SU-DHL-6 (cell line): ENCODE measurements around the gene SUPT6H.

Source experiments
- H2AFZ ChIP-seq: fragments of 200-600 bp; sonication (generic); 2 replicates; pipeline ENCODE4 v1.6.1; 2014; ENCODE audit warnings: low read depth, mild to moderate bottlenecking, moderate library complexity, mixed read lengths, antibody characterized with exemption, low read length; ENCODE audit not compliant: severe bottlenecking
- H3F3A ChIP-seq: fragments of 200-600 bp; shearing (Covaris generic); 2 replicates; pipeline ENCODE4 v1.6.0; 2016; ENCODE audit warnings: antibody characterized with exemption, mild to moderate bottlenecking; ENCODE audit not compliant: insufficient read depth
- H3K27ac ChIP-seq: fragments of 200-600 bp; sonication (generic); 2 replicates; pipeline ENCODE4 v1.5.1; 2016; ENCODE audit warnings: low read depth, mild to moderate bottlenecking, low read length, moderate library complexity, mixed read lengths
- H3K27me3 ChIP-seq: fragments of 200-600 bp; sonication (generic), shearing (Covaris generic); 2 replicates; pipeline ENCODE4 v1.6.0; 2014; ENCODE audit warnings: mild to moderate bottlenecking, low read length
- H3K36me3 ChIP-seq: fragments of 200-600 bp; sonication (generic); 2 replicates; pipeline ENCODE4 v1.6.1; 2014; ENCODE audit warnings: mild to moderate bottlenecking, low read length, mixed read lengths
- H3K4me2 ChIP-seq: fragments of 300-600, 200-600 bp; shearing (Covaris generic), sonication (generic); 2 replicates; pipeline ENCODE4 v1.6.0; 2014; ENCODE audit warnings: low read length, low read depth, mild to moderate bottlenecking; ENCODE audit not compliant: poor library complexity, severe bottlenecking
- H3K4me3 ChIP-seq: fragments of 200-600 bp; sonication (generic); 2 replicates; pipeline ENCODE4 v1.5.1; 2014; ENCODE audit warnings: antibody characterized with exemption, low read length, mild to moderate bottlenecking, mixed read lengths; ENCODE audit not compliant: insufficient read depth, poor library complexity, severe bottlenecking
- H3K79me2 ChIP-seq: fragments of 200-600 bp; sonication (generic); 2 replicates; pipeline ENCODE4 v1.6.1; 2014; ENCODE audit warnings: mild to moderate bottlenecking, low read length, moderate library complexity; ENCODE audit not compliant: insufficient read depth
- H3K9ac ChIP-seq: fragments of 200-600 bp; sonication (generic); 2 replicates; pipeline ENCODE4 v1.7.0; 2014; ENCODE audit warnings: mild to moderate bottlenecking, low read length
- H3K9me2 ChIP-seq: fragments of 200-600 bp; sonication (generic); replicated peaks from 2 replicates; pipeline ENCODE4 v1.6.1; 2014; ENCODE audit warnings: low read length; ENCODE audit not compliant: insufficient read depth
- H3K9me3 ChIP-seq: fragments of 200-600 bp; sonication (generic); 2 replicates; pipeline ENCODE4 v1.6.1; 2014; ENCODE audit warnings: low read length, mixed read lengths; ENCODE audit not compliant: insufficient read depth
- H4K20me1 ChIP-seq: fragments of 200-600 bp; sonication (generic); 2 replicates; pipeline ENCODE4 v1.6.1; 2014; ENCODE audit warnings: low read depth, mild to moderate bottlenecking, antibody characterized with exemption, low read length, moderate library complexity, mixed read lengths
- CTCF ChIP-seq: fragments of 200-600 bp; sonication (generic); IDR thresholded peaks from one replicate; pipeline ENCODE4 v1.5.1; 2017; ENCODE audit warnings: antibody characterized with exemption, mild to moderate bottlenecking, low read length, moderate library complexity; ENCODE audit not compliant: insufficient read depth, poor library complexity, severe bottlenecking
- EZH2phosphoT487 ChIP-seq: fragments of 200-600 bp; sonication (generic), shearing (Covaris generic); conservative IDR thresholded peaks from 2 replicates; pipeline ENCODE4 v1.6.1; 2018; ENCODE audit warnings: mild to moderate bottlenecking, antibody characterized with exemption, low read length, moderate library complexity, mixed read lengths

SUPT6H gene

GRCh38 chr17:28689011-28689410, 27.0 kb downstream of the SUPT6H start:
- H3K9ac ChIP-seq, result no peak overlapping the region
- no peak overlapping the region for H3K4me2 ChIP-seq
- H3K36me3 ChIP-seq, result peaks cover 38% of the 10 kb centered on the region
- TF ChIP-seq CTCF, result no peak
- no peak for TF ChIP-seq EZH2phosphoT487
- no peaks in the 10 kb centered on the region for H4K20me1 ChIP-seq
- no peaks in the 10 kb centered on the region for H3K79me2 ChIP-seq
- no peaks in the 10 kb centered on the region for H3K27me3 ChIP-seq
- H3F3A ChIP-seq, result no peaks in the 10 kb centered on the region
- no peak overlapping the region for H3K27ac ChIP-seq
- H2AFZ ChIP-seq, result no peak overlapping the region
- H3K4me3 ChIP-seq, result no peak overlapping the region
- no peaks in the 10 kb centered on the region for H3K9me2 ChIP-seq
- H3K9me3 ChIP-seq, result no peaks in the 10 kb centered on the region

GRCh38 chr17:28693869-28694268, 31.9 kb downstream of the SUPT6H start:
- Histone ChIP-seq H3F3A (no peaks in the 10 kb centered on the region), H3K9me2 (no peaks in the 10 kb centered on the region), H3K9ac (no peak overlapping the region), H3K27me3 (no peaks in the 10 kb centered on the region), H3K27ac (no peak overlapping the region), H2AFZ (no peak overlapping the region), H4K20me1 (no peaks in the 10 kb centered on the region), H3K4me2 (no peak overlapping the region), H3K9me3 (no peaks in the 10 kb centered on the region), H3K79me2 (no peaks in the 10 kb centered on the region), H3K36me3 (peaks cover 14% of the 10 kb centered on the region), H3K4me3 (no peak overlapping the region)
- TF ChIP-seq CTCF (no peak), EZH2phosphoT487 (no peak)

GRCh38 chr17:28698253-28698941, 36.4 kb downstream of the SUPT6H start:
- no peak overlapping the region for H3K27ac ChIP-seq
- no peaks in the 10 kb centered on the region for H3K9me2 ChIP-seq
- H3K36me3 ChIP-seq, result peaks cover 3% of the 10 kb centered on the region; the same call in 1 of the 2 replicates
- H2AFZ ChIP-seq, result no peak overlapping the region
- no peak overlapping the region for H3K9ac ChIP-seq
- no peaks in the 10 kb centered on the region for H3K79me2 ChIP-seq
- no peak overlapping the region for H3K4me3 ChIP-seq
- no peaks in the 10 kb centered on the region for H3K9me3 ChIP-seq
- TF ChIP-seq CTCF (no peak), EZH2phosphoT487 (no peak)
- H3K4me2 ChIP-seq, result no peak overlapping the region
- H4K20me1 ChIP-seq, result no peaks in the 10 kb centered on the region
- no peaks in the 10 kb centered on the region for H3F3A ChIP-seq
- no peaks in the 10 kb centered on the region for H3K27me3 ChIP-seq
